Esophagus muscularis mucosa (tissue), 4 donors: ENCODE results near the gene SUFU. TPM values are rescaled to one million over a fixed set of nuclear protein-coding genes. Genes with fewer than 3 reads are reported as not detected.

Experiments
- DNase-seq: peaks from one replicate; pipeline ENCODE4 v3.0.0-alpha.2; 2017; ENCODE audit errors: extremely low spot score
- H3K27ac ChIP-seq, 4 donors: fragments of 200-600 bp; sonication (generic); replicated peaks in 1 of 4; 1 replicate in 3 of 4; 2 replicates in 1 of 4; pipeline ENCODE4 v1.5.1; 2016 to 2019; ENCODE audit warnings: mild to moderate bottlenecking in 1 of 4
- H3K27me3 ChIP-seq, 4 donors: fragments of 200-600 bp; sonication (generic); one replicate each; pipeline versions ENCODE4 v1.5.1 to v1.6.0; 2016 to 2019
- H3K36me3 ChIP-seq, 4 donors: fragments of 200-600 bp; sonication (generic); one replicate each; pipeline ENCODE4 v1.5.1; 2016 to 2019
- H3K4me1 ChIP-seq, 4 donors: fragments of 200-600 bp; sonication (generic); one replicate each; pipeline ENCODE4 v1.5.1; 2016 to 2019
- H3K4me3 ChIP-seq, 4 donors: fragments of 200-600 bp; sonication (generic); 1 replicate in 2 of 4; 2 replicates in 2 of 4; pipeline ENCODE4 v1.5.1; 2016 to 2019; ENCODE audit warnings: mild to moderate bottlenecking in 4 of 4, moderate library complexity in 1 of 4
- H3K9me3 ChIP-seq, 4 donors: fragments of 200-600 bp; sonication (generic); 1 replicate in 3 of 4; 2 replicates in 1 of 4; pipeline ENCODE4 v1.5.1; 2016 to 2019
- EP300 ChIP-seq: sonication (generic); formaldehyde crosslinking; IDR thresholded peaks from one replicate; pipeline ENCODE4 v1.6.1; 2017; ENCODE audit warnings: antibody characterized with exemption
- POLR2A ChIP-seq: fragments of 450-650 bp; IDR thresholded peaks from one replicate; pipeline ENCODE4 v1.6.1; 2017; ENCODE audit warnings: antibody characterized with exemption, moderate library complexity, mild to moderate bottlenecking, low read depth
- POLR2AphosphoS5 ChIP-seq, 2 donors: sonication (generic); formaldehyde crosslinking; IDR thresholded peaks; one replicate each; pipeline ENCODE4 v1.6.1; 2017; ENCODE audit warnings: antibody characterized with exemption in 2 of 2
- whole genome bisulfite sequencing: methylation state at CpG from one replicate; pipeline ENCODE4 v1.1.5; 2018; 5-methylcytosine and 5-hydroxymethylcytosine counted together
- intact Hi-C: fragments of 100-400 bp; cut with DNase I; formaldehyde crosslinking; loops from one replicate; pipeline ENCODE4 v1.15.1; 2023
- total RNA-seq, 4 donors: library from RNA; depleted of rRNA; stranded (reverse); fragments of >200 nt; gene quantifications; one replicate each; pipeline versions ENCODE4 v1.1.0 to v1.2.1, GENCODE V29; 2016
- TF ChIP-seq, protein P1 (sequence below), 3 experiments: fragments of 200-600 bp in 2 of 3; fragments of 450-650 bp in 1 of 3; sonication (generic) in 2 of 3; IDR thresholded peaks; one replicate each; pipeline ENCODE4 v1.5.1; 2017 to 2019; ENCODE audit warnings: antibody characterized with exemption in 3 of 3, mild to moderate bottlenecking in 2 of 3, moderate library complexity in 1 of 3

Gene SUFU
- total RNA-seq, 4 donors from 2014 or later: 5.0 to 11.7 (median 10.1) TPM

DNA sequence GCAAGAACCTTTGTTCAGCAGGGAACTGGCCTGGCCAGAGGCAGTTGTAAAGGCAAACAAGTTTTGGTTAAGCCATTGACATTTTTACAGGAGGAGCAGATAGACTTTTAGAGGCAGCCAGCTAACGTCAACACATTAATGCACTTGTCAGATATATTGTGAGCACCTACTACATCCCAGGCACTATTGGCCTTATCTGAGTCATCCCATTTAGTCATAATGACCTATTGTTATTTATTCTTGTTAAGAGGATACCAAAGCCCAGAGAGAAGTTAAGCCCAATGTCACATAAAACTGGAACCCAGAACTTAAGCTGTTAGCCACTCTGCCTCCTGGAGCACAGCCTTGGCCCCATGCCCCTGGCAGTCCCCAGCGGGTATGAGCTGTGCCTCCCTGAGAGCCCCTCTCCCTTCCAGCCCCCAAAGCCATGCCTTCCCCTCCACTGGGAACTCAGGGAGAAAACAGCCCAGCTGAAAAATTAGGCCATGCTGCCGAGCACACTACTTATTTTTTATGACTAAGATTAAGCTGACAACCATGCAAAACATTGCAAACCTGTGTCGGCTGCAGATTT lies 107.8 kb downstream of the SUFU start:
- no peak for DNase-seq
- Histone ChIP-seq H3K4me1 (peaks cover 50 to 62% (median 59%) of the 10 kb centered on the region in 4 donors), H3K36me3 (peaks cover 11 to 20% (median 15%) of the 10 kb centered on the region in 4 donors), H3K27ac (peak overlapping the region; percentile 54 to 70 (median 62)), H3K9me3 (no peaks in the 10 kb centered on the region), H3K27me3 (no peaks in the 10 kb centered on the region), H3K4me3 (no peak overlapping the region)
- intact Hi-C loops: no loop called here
- no peak for TF ChIP-seq EP300
- TF ChIP-seq, protein P1, sequence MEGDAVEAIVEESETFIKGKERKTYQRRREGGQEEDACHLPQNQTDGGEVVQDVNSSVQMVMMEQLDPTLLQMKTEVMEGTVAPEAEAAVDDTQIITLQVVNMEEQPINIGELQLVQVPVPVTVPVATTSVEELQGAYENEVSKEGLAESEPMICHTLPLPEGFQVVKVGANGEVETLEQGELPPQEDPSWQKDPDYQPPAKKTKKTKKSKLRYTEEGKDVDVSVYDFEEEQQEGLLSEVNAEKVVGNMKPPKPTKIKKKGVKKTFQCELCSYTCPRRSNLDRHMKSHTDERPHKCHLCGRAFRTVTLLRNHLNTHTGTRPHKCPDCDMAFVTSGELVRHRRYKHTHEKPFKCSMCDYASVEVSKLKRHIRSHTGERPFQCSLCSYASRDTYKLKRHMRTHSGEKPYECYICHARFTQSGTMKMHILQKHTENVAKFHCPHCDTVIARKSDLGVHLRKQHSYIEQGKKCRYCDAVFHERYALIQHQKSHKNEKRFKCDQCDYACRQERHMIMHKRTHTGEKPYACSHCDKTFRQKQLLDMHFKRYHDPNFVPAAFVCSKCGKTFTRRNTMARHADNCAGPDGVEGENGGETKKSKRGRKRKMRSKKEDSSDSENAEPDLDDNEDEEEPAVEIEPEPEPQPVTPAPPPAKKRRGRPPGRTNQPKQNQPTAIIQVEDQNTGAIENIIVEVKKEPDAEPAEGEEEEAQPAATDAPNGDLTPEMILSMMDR (IDR thresholded peaks at IDR 0.05): no peak
- TF ChIP-seq POLR2A: no peak
- no peak for TF ChIP-seq POLR2AphosphoS5 (IDR thresholded peaks at IDR 0.05)
- WGBS: 26% methylated on average over 4 of the region's 4 CpGs

DNA sequence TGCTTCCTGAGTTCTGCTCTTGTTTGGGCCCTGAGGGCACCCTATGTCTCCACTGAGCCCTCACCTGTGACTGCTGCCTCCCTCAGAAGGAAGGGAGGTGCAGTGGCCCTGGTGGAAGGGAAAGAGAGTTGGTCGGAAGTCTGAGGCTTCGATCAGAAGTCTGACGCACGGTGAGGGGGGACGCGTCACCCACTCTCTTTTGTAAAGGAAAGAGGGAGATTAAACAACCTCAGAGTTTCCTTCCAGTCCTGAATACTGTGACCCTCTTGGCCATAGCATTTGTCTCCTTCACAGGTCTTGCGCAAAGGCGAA lies 109.1 kb downstream of the SUFU start:
- no peaks in the 10 kb centered on the region for H3K9me3 ChIP-seq
- H3K36me3 ChIP-seq: peaks cover 18 to 34% (median 28%) of the 10 kb centered on the region in 4 donors
- peaks cover 61 to 75% (median 72%) of the 10 kb centered on the region in 4 donors for H3K4me1 ChIP-seq
- H3K4me3 ChIP-seq: no peak overlapping the region
- DNase-seq: no peak
- no peak for TF ChIP-seq EP300
- TF ChIP-seq POLR2A: no peak
- intact Hi-C loops: no loop called here
- no peaks in the 10 kb centered on the region for H3K27me3 ChIP-seq
- 73% methylated on average over 8 of the region's 8 CpGs for WGBS
- H3K27ac ChIP-seq: peak overlapping the region; percentile 49 to 76 (median 60)

DNA sequence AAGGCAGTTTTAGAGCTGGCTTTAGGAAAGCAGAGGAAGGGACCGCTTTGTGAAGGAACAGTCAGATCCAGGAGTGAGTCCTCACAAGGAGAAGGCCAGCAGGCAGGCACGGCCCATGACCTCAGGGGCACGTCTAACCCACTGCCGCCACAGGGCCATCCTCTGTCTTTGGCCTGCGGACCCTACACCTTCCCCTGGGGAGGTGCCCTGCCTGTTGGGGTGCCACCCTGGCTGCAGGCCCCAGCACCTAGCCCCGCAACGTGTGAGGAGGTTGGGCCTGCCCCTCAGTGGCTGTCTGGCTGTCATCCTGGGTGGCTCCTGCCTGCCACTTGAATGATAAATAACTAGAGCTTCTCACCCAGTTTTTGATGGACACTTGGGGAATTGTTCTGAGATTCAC lies 109.5 kb downstream of the SUFU start:
- no peak for DNase-seq
- H3K9me3 ChIP-seq: no peaks in the 10 kb centered on the region
- peaks cover 18 to 36% (median 29%) of the 10 kb centered on the region in 4 donors for H3K36me3 ChIP-seq
- H3K27me3 ChIP-seq: no peaks in the 10 kb centered on the region
- intact Hi-C loops: no loop called here
- H3K4me3 ChIP-seq: no peak overlapping the region
- H3K27ac ChIP-seq: peak overlapping the region; percentile 49 to 76 (median 60)
- TF ChIP-seq POLR2A (no peak), POLR2AphosphoS5 (IDR thresholded peaks at IDR 0.05) (no peak), EP300 (no peak)
- TF ChIP-seq, protein P1 (IDR thresholded peaks at IDR 0.05): no peak
- H3K4me1 ChIP-seq: peaks cover 64 to 79% (median 76%) of the 10 kb centered on the region in 4 donors
- WGBS: 95% methylated on average over 3 of the region's 7 CpGs

DNA sequence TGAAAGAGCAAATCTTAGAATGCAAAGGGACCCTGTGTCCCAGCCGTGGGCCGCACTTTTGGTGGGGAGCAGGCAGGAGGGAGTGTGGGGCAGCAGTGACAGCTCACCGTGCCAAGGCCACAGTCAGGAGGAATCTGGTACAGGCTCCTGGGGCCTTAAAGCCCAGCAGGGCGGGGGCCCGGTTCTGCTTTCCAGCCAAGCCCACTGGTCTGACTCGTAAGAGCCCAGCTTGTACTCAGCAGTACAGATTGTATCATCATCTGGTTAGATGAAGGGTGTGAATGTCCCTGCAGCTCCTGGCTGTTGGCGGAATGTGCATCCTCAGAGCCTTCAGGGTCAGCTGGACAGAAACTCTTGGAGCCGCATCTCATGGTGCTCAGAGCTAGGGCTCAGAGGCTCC lies 110.0 kb downstream of the SUFU start:
- H3K27ac ChIP-seq: peak overlapping the region; percentile 49 to 76 (median 60)
- H3K27me3 ChIP-seq: no peaks in the 10 kb centered on the region
- TF ChIP-seq POLR2A (no peak), POLR2AphosphoS5 (IDR thresholded peaks at IDR 0.05) (no peak), EP300 (no peak)
- TF ChIP-seq, protein P1 (IDR thresholded peaks at IDR 0.05): no peak
- H3K36me3 ChIP-seq: peaks cover 18 to 36% (median 29%) of the 10 kb centered on the region in 4 donors
- H3K4me1 ChIP-seq: peaks cover 64 to 84% (median 80%) of the 10 kb centered on the region in 4 donors
- intact Hi-C loops: no loop called here
- H3K9me3 ChIP-seq: no peaks in the 10 kb centered on the region
- no peak for DNase-seq
- WGBS: 74% methylated on average over 4 of the region's 8 CpGs
- no peak overlapping the region for H3K4me3 ChIP-seq

DNA sequence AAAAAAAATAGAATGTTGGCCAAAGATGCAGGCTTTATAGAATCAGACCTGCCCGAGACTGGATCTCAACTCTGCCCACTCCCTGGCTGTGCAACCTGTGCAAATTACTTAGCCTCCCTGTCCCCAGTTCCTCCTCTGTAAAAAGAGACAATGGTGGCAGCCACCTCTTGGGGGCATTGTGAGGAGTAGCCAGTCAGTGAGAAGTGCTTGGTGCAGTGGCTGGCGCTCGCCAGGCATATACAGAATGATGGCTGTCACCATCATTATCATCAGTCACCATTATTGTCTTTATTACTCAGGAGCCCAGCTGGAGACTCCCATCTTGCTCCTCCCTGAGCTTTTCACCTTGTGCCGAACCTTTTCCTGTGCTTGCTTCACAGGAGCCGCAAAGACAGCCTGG lies 111.1 kb downstream of the SUFU start:
- Histone ChIP-seq H3K4me3 (no peak overlapping the region), H3K4me1 (peaks cover 74 to 93% (median 91%) of the 10 kb centered on the region in 4 donors), H3K36me3 (peaks cover 18 to 42% (median 29%) of the 10 kb centered on the region in 4 donors), H3K9me3 (no peaks in the 10 kb centered on the region), H3K27ac (peak overlapping the region in 3 of 4 donors; percentile 54 to 60 (median 56)), H3K27me3 (no peaks in the 10 kb centered on the region)
- DNase-seq: no peak
- 98% methylated on average over 5 of the region's 5 CpGs for WGBS
- intact Hi-C loops: no loop called here
- TF ChIP-seq POLR2AphosphoS5 (IDR thresholded peaks at IDR 0.05): no peak
- TF ChIP-seq, protein P1 (IDR thresholded peaks at IDR 0.05): no peak
- TF ChIP-seq POLR2A: no peak
- no peak for TF ChIP-seq EP300
